Epithelial cell of esophagus (primary cell): Measurements from ENCODE around the gene HCN3.

Experiments
- DNase-seq: peaks from one replicate; pipeline ENCODE4 v3.0.0; 2010; ENCODE audit warnings: low read depth
- H3K4me3 ChIP-seq: 2 replicates; pipeline ENCODE4 v1.5.1; 2011; ENCODE audit warnings: mild to moderate bottlenecking, low read length, control low read depth
- CTCF ChIP-seq: IDR thresholded peaks from 2 replicates; pipeline ENCODE4 v1.5.1; 2011; ENCODE audit warnings: low read depth, mild to moderate bottlenecking, low read length, control low read depth, inconsistent platforms; ENCODE audit not compliant: insufficient read depth; ENCODE audit errors: missing control alignments

Gene HCN3

GRCh38 chr1:155304558-155305063 is 27.3 kb downstream of the HCN3 start:
- no peak overlapping the region for H3K4me3 ChIP-seq
- TF ChIP-seq CTCF, result no peak
- no peak for DNase-seq

GRCh38 chr1:155305881-155306391 is 28.7 kb downstream of the HCN3 start:
- no peak overlapping the region for H3K4me3 ChIP-seq
- TF ChIP-seq CTCF, result no peak
- DNase-seq, result no peak

- peak; percentile 33 for DNase-seq
- no peak overlapping the region for H3K4me3 ChIP-seq
- TF ChIP-seq CTCF, result peak; percentile 17
Observed at GRCh38 chr1:155307247-155307740, 30.0 kb downstream of the HCN3 start.

- H3K4me3 ChIP-seq, result peak within 1 kb of the TSS; percentile 98
- DNase-seq, result peak; percentile 100
- no peak for TF ChIP-seq CTCF
Observed at GRCh38 chr1:155308493-155309422, 31.5 kb downstream of the HCN3 start, which contains the start of gene FDPS. Gene FDPS (plus strand): TSS chr1:155308866. CDS start chr1:155309790, 924 bp downstream.

GRCh38 chr1:155309423-155310021 is 32.3 kb downstream of the HCN3 start:
- DNase-seq, result peak; percentile 21
- peak; percentile 5 for TF ChIP-seq CTCF
- H3K4me3 ChIP-seq, result peak overlapping the region; percentile 98

GRCh38 chr1:155313261-155313660 is 36.0 kb downstream of the HCN3 start:
- DNase-seq, result peak; percentile 47
- no peak for TF ChIP-seq CTCF
- H3K4me3 ChIP-seq, result no peak overlapping the region
